ENCODE results near the gene RTF1.

GRCh38 chr15:41464889-41465580 lies 48.1 kb downstream of the RTF1 start:
- TF ChIP-seq CTCF (IDR thresholded peaks at IDR 0.05) (no peak), POLR2A (IDR thresholded peaks at IDR 0.05) (no peak)
